ENCODE results near the gene ZNF583.
A peak's percentile ranks its signal among the peaks of the same experiment; 100 is the strongest.

The ZNF583 gene

GRCh38 chr19:56403764-56404704 is at the start of gene ZNF583:
Gene ZNF583, plus strand, starts transcription at chr19:56404332. Its CDS starts 2,783 bp downstream, at chr19:56407115.
- peaks cover 20% of the 10 kb centered on the region for H3K79me2 ChIP-seq (ENCODE audit: low read length)
- peak within 1 kb of the TSS; percentile 97 for H2AFZ ChIP-seq (ENCODE audit: low read depth, low read length)
- peak within 1 kb of the TSS; percentile 69 for H3K27ac ChIP-seq (ENCODE audit: low read length)
- H3K4me2 ChIP-seq (ENCODE audit: low read length), result peak within 1 kb of the TSS; percentile 91
- peaks cover 69% of the 10 kb centered on the region for H3K36me3 ChIP-seq (replicated peaks; ENCODE audit: low read depth, low read length)
- H3K4me1 ChIP-seq (ENCODE audit: low read length), result peaks cover 14% of the 10 kb centered on the region
- H3K4me3 ChIP-seq (ENCODE audit: low read length), result peak within 1 kb of the TSS; percentile 90
- peak within 1 kb of the TSS; percentile 85 for H3K9ac ChIP-seq (ENCODE audit: low read length)
- TF ChIP-seq CTCF (IDR thresholded peaks at IDR 0.05; ENCODE audit: low read depth, low read length) (no peak), EZH2phosphoT487 (IDR thresholded peaks at IDR 0.05; ENCODE audit: low read depth) (no peak)
- peaks cover 62% of the 10 kb centered on the region for H3K9me3 ChIP-seq (ENCODE audit: insufficient read depth, low read length)
- H4K20me1 ChIP-seq (ENCODE audit: insufficient read depth, low read length), result no peaks in the 10 kb centered on the region
- H3K27me3 ChIP-seq (ENCODE audit: low read depth, low read length), result no peaks in the 10 kb centered on the region

GRCh38 chr19:56355517-56355916 is 48.6 kb upstream of the ZNF583 start:
- H3K9me3 ChIP-seq (ENCODE audit: insufficient read depth, low read length), result no peaks in the 10 kb centered on the region; the same call in 1 of the 2 replicates
- no peak overlapping the region for H3K27ac ChIP-seq (ENCODE audit: low read length)
- no peaks in the 10 kb centered on the region for H3K79me2 ChIP-seq (ENCODE audit: low read length)
- no peak overlapping the region for H3K9ac ChIP-seq (ENCODE audit: low read length)
- H3K4me1 ChIP-seq (ENCODE audit: low read length), result no peaks in the 10 kb centered on the region
- H3K27me3 ChIP-seq (ENCODE audit: low read depth, low read length), result no peaks in the 10 kb centered on the region
- no peaks in the 10 kb centered on the region for H4K20me1 ChIP-seq (ENCODE audit: insufficient read depth, low read length)
- H2AFZ ChIP-seq (ENCODE audit: low read depth, low read length), result no peak overlapping the region
- TF ChIP-seq CTCF (IDR thresholded peaks at IDR 0.05; ENCODE audit: low read depth, low read length), result no peak
- no peak for TF ChIP-seq EZH2phosphoT487 (IDR thresholded peaks at IDR 0.05; ENCODE audit: low read depth)
- H3K36me3 ChIP-seq (replicated peaks; ENCODE audit: low read depth, low read length), result no peaks in the 10 kb centered on the region
- H3K4me3 ChIP-seq (ENCODE audit: low read length), result no peak overlapping the region
- H3K4me2 ChIP-seq (ENCODE audit: low read length), result no peak overlapping the region

- Histone ChIP-seq H4K20me1 (ENCODE audit: insufficient read depth, low read length) (no peaks in the 10 kb centered on the region), H3K27ac (ENCODE audit: low read length) (no peak overlapping the region), H3K27me3 (ENCODE audit: low read depth, low read length) (no peaks in the 10 kb centered on the region), H2AFZ (ENCODE audit: low read depth, low read length) (no peak overlapping the region), H3K4me1 (ENCODE audit: low read length) (no peaks in the 10 kb centered on the region), H3K4me3 (ENCODE audit: low read length) (no peak overlapping the region), H3K4me2 (ENCODE audit: low read length) (no peak overlapping the region), H3K9me3 (ENCODE audit: insufficient read depth, low read length) (no peaks in the 10 kb centered on the region; the same call in 1 of the 2 replicates), H3K36me3 (replicated peaks; ENCODE audit: low read depth, low read length) (no peaks in the 10 kb centered on the region), H3K9ac (ENCODE audit: low read length) (no peak overlapping the region), H3K79me2 (ENCODE audit: low read length) (no peaks in the 10 kb centered on the region)
- TF ChIP-seq CTCF (IDR thresholded peaks at IDR 0.05; ENCODE audit: low read depth, low read length) (no peak), EZH2phosphoT487 (IDR thresholded peaks at IDR 0.05; ENCODE audit: low read depth) (no peak)
Measured at GRCh38 chr19:56356944-56357343, 47.2 kb upstream of the ZNF583 start.

GRCh38 chr19:56360841-56361240 is 43.3 kb upstream of the ZNF583 start:
- no peak overlapping the region for H3K27ac ChIP-seq (ENCODE audit: low read length)
- H3K27me3 ChIP-seq (ENCODE audit: low read depth, low read length), result no peaks in the 10 kb centered on the region
- H3K4me2 ChIP-seq (ENCODE audit: low read length), result no peak overlapping the region
- H3K4me1 ChIP-seq (ENCODE audit: low read length), result no peaks in the 10 kb centered on the region
- H4K20me1 ChIP-seq (ENCODE audit: insufficient read depth, low read length), result no peaks in the 10 kb centered on the region
- no peak overlapping the region for H2AFZ ChIP-seq (ENCODE audit: low read depth, low read length)
- H3K9ac ChIP-seq (ENCODE audit: low read length), result no peak overlapping the region
- no peaks in the 10 kb centered on the region; the same call in none of the 2 replicates for H3K9me3 ChIP-seq (ENCODE audit: insufficient read depth, low read length)
- no peak for TF ChIP-seq CTCF (IDR thresholded peaks at IDR 0.05; ENCODE audit: low read depth, low read length)
- no peak for TF ChIP-seq EZH2phosphoT487 (IDR thresholded peaks at IDR 0.05; ENCODE audit: low read depth)
- H3K79me2 ChIP-seq (ENCODE audit: low read length), result no peaks in the 10 kb centered on the region
- no peaks in the 10 kb centered on the region for H3K36me3 ChIP-seq (replicated peaks; ENCODE audit: low read depth, low read length)
- no peak overlapping the region for H3K4me3 ChIP-seq (ENCODE audit: low read length)

Measured in OCI-LY3 (cell line).